ENCODE data around the gene XIRP2.

GRCh38 chr2:167028503-167028902 lies 140.2 kb downstream of the XIRP2 start:
- TF ChIP-seq CTCF (IDR thresholded peaks at IDR 0.05) (no peak), POLR2AphosphoS5 (IDR thresholded peaks at IDR 0.05) (no peak), POLR2A (IDR thresholded peaks at IDR 0.05) (no peak)

Data from prostate gland (tissue), 2 donors.